Myocyte (in vitro differentiated cells): Measurements from ENCODE around the gene ZMIZ1. TPM values are rescaled to one million over a fixed set of nuclear protein-coding genes. Genes with fewer than 3 reads are reported as not detected.

Source experiments
- DNase-seq: peaks from one replicate; pipeline ENCODE4 v3.0.0-alpha.2; 2012; ENCODE audit warnings: low read depth
- total RNA-seq: library from RNA; depleted of rRNA; stranded (reverse); fragments of >200 nt; gene quantifications from 2 replicates; pipeline ENCODE4 v1.2.3, GENCODE V29; 2014

The ZMIZ1 gene
- total RNA-seq, 1 donor from 2014 or later: 10.0 TPM

DNA sequence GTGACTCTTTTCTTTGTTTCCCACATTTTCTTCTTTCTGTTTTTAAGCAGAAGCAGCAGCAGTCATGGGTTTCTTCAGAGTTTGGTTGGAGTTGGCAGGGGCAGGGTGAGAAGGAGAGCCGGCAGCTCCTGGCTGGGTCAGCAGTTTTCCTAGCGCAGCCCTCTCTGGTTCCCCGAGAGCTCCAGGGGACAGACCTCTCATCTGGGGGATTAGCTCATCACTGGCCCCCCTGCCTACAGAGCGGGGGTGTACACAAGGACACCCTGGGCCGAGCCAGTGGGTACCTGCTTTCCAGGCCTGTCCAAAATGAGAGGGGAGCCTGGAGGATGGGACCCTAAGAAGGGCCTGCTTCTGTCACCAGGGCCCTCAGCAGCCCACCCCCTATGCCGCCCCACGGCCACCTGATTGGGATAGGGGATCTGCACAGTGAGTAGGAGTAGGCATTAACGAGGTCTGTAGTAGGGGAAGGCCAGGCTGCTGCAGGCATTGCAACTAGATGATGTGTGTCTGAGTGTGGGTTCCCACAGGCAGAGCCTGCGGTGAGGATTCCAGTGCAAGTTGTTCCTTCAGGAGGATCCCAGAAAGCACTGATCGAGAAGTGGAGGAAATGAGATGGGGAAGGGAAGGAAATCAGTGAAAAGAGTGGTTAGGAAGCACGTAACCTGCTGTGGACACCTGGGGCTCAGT, 155.6 kb downstream of the ZMIZ1 start:
- peak; percentile 8 for DNase-seq

DNA sequence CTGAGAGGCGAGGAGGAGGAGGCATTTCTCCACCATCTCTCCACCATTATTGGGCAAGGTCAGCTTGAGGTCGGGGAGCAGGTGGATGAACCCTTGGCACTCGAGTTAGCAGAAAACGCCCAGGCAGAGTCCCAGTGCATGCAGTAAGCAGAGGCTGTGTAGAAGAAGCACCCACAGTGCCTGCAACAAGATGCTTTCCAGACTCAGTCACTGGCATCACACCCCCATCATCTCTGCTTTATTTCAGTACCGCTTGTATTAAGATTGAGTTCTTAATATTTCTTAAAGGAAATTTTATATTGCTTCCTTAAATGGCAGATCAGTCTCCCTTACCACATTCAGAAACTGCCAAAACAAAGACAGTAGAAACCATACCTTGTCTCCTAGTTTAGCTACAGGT, 156.2 kb downstream of the ZMIZ1 start:
- no peak for DNase-seq

DNA sequence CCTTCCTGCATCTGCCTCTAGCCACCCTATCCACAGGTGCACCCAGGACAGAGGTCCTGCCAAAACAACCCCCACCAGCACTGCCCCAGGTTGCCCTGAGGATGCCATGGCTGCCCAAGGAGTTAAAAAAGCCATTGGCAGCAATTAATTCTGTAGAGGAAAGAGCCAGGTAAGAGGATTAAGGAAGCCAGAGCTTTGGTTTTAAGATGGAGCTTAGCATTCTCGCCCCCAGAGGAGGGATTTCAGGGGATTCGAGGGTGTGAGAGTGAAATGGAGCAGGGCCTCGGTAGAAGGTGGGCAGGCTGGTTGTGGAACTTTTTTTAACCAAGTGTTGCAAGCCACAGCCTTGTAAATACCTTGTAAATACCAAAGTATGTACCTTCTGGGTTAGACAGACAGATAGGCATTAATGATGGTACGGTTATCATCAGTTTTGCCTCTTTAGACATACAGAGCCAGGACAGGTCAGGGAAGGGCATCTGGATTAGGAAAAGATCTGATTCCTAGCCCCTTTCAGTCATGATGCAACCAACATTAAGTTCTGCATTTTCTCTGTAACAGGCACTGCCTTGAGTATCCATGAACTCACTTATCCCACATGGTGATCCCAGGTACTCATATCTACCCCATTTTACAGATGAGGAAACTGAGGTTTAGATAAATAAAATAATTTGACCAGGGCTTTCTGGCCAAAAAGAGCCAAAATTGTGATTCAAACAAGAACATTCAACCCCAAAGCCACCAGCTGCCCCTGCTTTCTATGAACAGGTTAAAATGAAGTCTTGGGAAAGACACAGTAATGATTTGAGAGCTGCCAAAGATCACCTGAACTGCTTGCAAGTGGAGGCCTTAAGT, 157.9 kb downstream of the ZMIZ1 start:
- no peak for DNase-seq

DNA sequence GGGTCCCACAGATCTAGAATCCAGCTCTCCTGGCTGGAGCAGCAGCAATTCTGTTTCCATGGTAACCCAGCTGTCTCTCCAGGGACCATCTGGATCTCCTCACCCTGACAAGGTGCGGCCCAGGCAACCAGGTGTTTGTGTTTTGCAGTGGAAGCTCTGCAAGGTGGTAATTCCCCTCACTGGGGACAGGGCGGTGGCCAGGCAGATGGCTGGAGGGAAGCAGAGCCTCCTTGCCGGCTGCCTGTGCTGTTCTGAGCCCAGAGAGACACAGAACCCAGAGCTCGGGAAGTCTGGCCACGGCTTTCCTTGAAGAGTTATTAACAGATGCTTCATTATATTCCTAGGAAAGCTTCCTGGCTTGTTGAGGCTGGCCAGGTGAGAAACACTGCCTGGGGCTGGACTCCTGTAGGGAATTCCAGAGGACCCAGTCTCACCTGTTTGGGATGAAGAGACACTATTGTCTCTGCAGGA, 160.3 kb downstream of the ZMIZ1 start:
- no peak for DNase-seq

- no peak for DNase-seq
Measured at GRCh38 chr10:79229830-79230327, 161.1 kb downstream of the ZMIZ1 start.

DNA sequence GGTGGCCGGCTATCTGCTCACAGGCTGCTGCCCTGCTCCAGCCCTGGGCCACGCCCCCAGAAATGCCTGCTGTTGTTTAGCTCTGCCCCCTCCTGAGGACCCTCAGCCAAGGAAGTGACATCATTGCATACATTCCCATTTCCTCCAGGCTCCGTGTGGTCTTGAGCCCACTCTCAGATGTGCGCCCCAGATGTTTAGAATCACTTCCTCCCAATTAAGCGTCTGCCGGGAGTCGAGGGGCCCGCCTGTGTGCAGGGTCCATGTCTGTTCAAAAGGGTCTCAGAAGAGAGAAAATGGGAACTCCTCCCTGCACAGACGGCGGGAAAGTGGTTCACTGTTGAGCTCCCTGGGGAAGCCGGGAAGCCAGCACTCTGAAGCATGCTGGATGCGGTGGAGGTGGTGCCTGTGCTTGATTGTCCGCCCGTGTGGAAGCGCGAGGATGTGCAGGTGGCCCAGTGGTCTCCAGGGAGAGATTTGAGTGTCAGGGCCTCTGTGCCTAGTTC, 161.6 kb downstream of the ZMIZ1 start:
- no peak for DNase-seq

- DNase-seq: peak; percentile 4
Measured at GRCh38 chr10:79230850-79231249, 162.1 kb downstream of the ZMIZ1 start.

GRCh38 chr10:79231908-79232307, 163.1 kb downstream of the ZMIZ1 start:
- no peak for DNase-seq

DNA sequence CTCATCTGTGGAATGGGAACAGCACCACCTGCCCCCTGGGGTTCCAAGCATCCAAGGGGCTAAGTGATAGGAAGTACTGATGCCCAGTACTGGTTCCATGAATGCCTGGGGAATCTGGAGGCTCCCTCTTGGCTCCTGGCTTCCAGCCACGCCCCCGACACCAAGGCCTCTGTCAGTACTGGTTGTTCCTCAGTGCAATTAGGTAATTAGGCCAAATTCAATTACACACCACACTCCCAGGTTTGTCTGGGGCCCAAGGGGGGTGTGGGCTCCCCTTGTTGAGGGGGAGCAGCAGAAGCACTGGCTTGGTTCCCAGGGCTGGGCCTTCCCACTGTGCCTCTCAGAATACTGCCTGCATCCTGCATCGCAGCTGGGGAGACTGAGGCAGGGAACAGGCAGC, 164.1 kb downstream of the ZMIZ1 start:
- DNase-seq: no peak

- no peak for DNase-seq
Measured at GRCh38 chr10:79234391-79235315, 165.9 kb downstream of the ZMIZ1 start.

DNA sequence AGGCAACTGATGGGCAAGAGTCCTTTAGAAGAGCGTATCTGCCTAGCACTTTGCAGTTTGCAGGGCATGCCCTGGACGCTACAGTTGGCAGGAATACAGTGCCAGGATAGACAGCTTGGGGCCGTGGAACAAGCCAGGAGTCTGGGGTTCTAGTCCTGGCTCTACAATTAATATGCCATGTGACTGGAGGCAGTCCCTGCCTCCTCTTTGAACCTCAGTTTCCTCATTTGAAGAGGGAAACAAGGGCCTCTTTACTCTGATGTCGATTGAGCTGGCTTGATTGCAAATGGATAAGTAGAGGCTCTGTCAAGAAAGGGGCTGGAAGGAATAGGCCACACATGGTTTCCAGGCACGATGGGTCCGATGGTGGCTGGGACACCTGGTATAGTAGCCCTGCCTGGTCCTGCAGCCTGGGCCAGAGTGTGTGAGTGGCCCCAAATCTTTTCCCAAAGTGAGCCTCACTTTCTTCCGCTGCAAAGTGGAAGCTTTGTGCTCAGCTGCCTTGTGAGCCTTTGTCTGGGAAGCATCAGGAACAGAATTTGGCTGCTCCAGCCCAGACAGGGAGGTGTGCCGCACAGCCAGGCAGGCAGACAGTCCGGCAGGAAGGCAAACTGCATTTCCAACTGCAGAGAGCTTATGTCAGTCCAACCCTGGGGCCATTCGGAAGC, 167.1 kb downstream of the ZMIZ1 start:
- no peak for DNase-seq

- no peak for DNase-seq
Measured at GRCh38 chr10:79236433-79236765, 167.6 kb downstream of the ZMIZ1 start.

DNA sequence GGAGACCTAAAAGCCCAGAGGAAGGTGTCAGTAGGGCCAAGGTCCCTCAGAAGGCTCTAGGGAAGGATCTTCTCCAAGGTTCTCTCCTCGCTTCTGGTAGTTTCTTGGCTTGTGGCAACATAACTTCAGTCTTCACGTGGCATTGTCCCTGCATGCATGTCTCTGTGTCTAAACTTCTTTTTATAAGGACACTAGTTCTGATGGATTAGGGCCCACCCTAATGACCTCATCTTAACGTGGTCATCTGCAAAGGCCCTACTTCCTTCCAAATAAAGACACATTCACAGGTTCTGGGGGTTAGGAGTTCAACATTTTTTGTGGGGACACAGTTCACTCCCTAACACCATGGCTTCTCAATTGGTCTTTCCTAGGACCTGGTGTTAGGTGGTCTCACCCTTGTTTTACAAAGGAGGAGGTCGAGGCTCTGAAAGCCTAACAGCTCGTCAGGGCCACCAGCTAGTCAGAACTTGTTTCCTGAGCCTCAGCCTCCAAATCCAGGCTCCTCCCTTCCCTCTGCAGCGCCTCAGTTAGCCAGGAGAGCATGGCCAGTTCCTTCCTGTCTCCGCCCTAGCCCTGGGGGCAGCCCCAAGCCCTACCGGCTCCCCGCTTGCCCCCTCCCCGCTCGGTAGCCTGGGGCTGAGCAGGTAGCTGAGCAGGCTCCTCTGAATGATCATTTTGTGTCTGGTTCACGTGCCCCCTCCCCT, 168.8 kb downstream of the ZMIZ1 start:
- DNase-seq: no peak

DNA sequence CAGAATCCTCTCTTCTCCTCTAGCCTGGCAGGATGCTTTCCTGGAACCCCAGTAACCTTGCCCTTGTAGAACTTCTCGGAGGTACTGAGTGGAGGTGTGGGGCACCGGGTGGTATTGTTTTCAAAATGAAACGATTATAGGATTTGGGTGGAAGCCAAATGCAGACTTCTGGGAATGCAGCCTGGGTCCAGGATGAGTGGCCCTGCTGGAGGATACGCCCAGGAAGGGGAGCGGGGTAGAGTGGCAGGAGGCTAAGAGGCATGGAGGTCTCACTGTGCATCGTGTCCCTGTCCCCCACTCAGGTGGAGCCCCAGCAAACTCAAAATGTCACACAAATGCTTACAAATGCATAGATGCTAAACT, 169.4 kb downstream of the ZMIZ1 start:
- DNase-seq: no peak

- no peak for DNase-seq
Measured at GRCh38 chr10:79238606-79239005, 169.8 kb downstream of the ZMIZ1 start.

- no peak for DNase-seq
Measured at GRCh38 chr10:79239275-79239779, 170.6 kb downstream of the ZMIZ1 start.

GRCh38 chr10:79239924-79240581, 171.3 kb downstream of the ZMIZ1 start:
- no peak for DNase-seq

GRCh38 chr10:79241629-79241989, 172.8 kb downstream of the ZMIZ1 start:
- no peak for DNase-seq

- DNase-seq: no peak
Measured at GRCh38 chr10:79241990-79242619, 173.3 kb downstream of the ZMIZ1 start.
